HEK293 (cell line): Measurements from ENCODE around the gene RMDN3.
A peak's percentile ranks its signal among the peaks of the same experiment; 100 is the strongest.

Experiments
- GLI2 ChIP-seq: fragments of 450-650 bp; formaldehyde crosslinking; IDR thresholded peaks from 2 replicates; pipeline ENCODE4; 2017; ENCODE audit warnings: missing biosample characterization, missing genetic modification characterization, low read depth, borderline replicate concordance
- HIC1 ChIP-seq: fragments of 450-650 bp; formaldehyde crosslinking; IDR thresholded peaks from 2 replicates; pipeline ENCODE4 v1.5.1; 2016; ENCODE audit warnings: missing biosample characterization, missing genetic modification characterization
- PBX3 ChIP-seq: sonication (generic); formaldehyde crosslinking; IDR thresholded peaks from 2 replicates; pipeline ENCODE4 v1.8.1; 2022; ENCODE audit warnings: mild to moderate bottlenecking, moderate library complexity, missing genetic modification reagents
- SP2 ChIP-seq: fragments of 450-650 bp; formaldehyde crosslinking; IDR thresholded peaks from 2 replicates; pipeline ENCODE4 v1.5.1; 2016; ENCODE audit warnings: missing biosample characterization, missing genetic modification characterization
- ZBTB17 ChIP-seq: fragments of 450-650 bp; formaldehyde crosslinking; IDR thresholded peaks from 2 replicates; pipeline ENCODE4 v1.5.1; 2016; ENCODE audit warnings: missing biosample characterization, missing genetic modification characterization
- ZBTB8A ChIP-seq: fragments of 450-650 bp; formaldehyde crosslinking; IDR thresholded peaks from 2 replicates; pipeline ENCODE4 v1.5.1; 2016; ENCODE audit warnings: missing biosample characterization, missing genetic modification characterization
- ZEB2 ChIP-seq: fragments of 450-650 bp; formaldehyde crosslinking; IDR thresholded peaks from 2 replicates; pipeline ENCODE4 v1.5.1; 2016; ENCODE audit warnings: missing biosample characterization, missing genetic modification characterization
- ZNF10 ChIP-seq: fragments of 450-650 bp; formaldehyde crosslinking; IDR thresholded peaks from 2 replicates; pipeline ENCODE4 v1.5.1; 2017; ENCODE audit warnings: missing biosample characterization, missing genetic modification characterization
- ZNF112 ChIP-seq: fragments of 450-650 bp; formaldehyde crosslinking; IDR thresholded peaks from 2 replicates; pipeline ENCODE4 v1.5.0; 2017; ENCODE audit warnings: missing biosample characterization, missing genetic modification characterization
- ZNF114 ChIP-seq: fragments of 450-650 bp; formaldehyde crosslinking; IDR thresholded peaks from 2 replicates; pipeline ENCODE4 v1.5.0; 2017; ENCODE audit warnings: missing biosample characterization, missing genetic modification characterization
- ZNF132 ChIP-seq: fragments of 450-650 bp; formaldehyde crosslinking; IDR thresholded peaks from 2 replicates; pipeline ENCODE4 v1.5.1; 2017; ENCODE audit warnings: missing biosample characterization, missing genetic modification characterization, borderline replicate concordance
- ZNF157 ChIP-seq: fragments of 450-650 bp; formaldehyde crosslinking; IDR thresholded peaks from 2 replicates; pipeline ENCODE4 v1.5.1; 2016; ENCODE audit warnings: missing biosample characterization, missing genetic modification characterization
- ZNF202 ChIP-seq: fragments of 450-650 bp; formaldehyde crosslinking; IDR thresholded peaks from 2 replicates; pipeline ENCODE4 v1.5.1; 2016; ENCODE audit warnings: missing biosample characterization, missing genetic modification characterization, borderline replicate concordance
- ZNF214 ChIP-seq: fragments of 450-650 bp; formaldehyde crosslinking; IDR thresholded peaks from 2 replicates; pipeline ENCODE4 v1.5.1; 2017; ENCODE audit warnings: missing biosample characterization, mild to moderate bottlenecking, missing genetic modification characterization, borderline replicate concordance
- ZNF24 ChIP-seq: fragments of 450-650 bp; formaldehyde crosslinking; IDR thresholded peaks from 2 replicates; pipeline ENCODE4 v1.5.1; 2016; ENCODE audit warnings: missing biosample characterization, missing genetic modification characterization
- ZNF341 ChIP-seq: fragments of 450-650 bp; formaldehyde crosslinking; IDR thresholded peaks from 2 replicates; pipeline ENCODE4; 2016; ENCODE audit warnings: low read depth, missing biosample characterization, missing genetic modification characterization
- ZNF510 ChIP-seq: fragments of 450-650 bp; formaldehyde crosslinking; IDR thresholded peaks from 2 replicates; pipeline ENCODE4 v1.5.1; 2018; ENCODE audit warnings: mild to moderate bottlenecking, missing genetic modification characterization, missing biosample characterization; ENCODE audit not compliant: insufficient replicate concordance
- ZNF549 ChIP-seq: fragments of 450-650 bp; IDR thresholded peaks from 2 replicates; pipeline ENCODE4 v1.5.1; 2018; ENCODE audit warnings: missing biosample characterization, missing genetic modification characterization, mild to moderate bottlenecking, inconsistent platforms, moderate library complexity
- ZNF555 ChIP-seq: fragments of 450-650 bp; formaldehyde crosslinking; conservative IDR thresholded peaks from 2 replicates; pipeline ENCODE4 v1.5.1; 2017; ENCODE audit warnings: missing biosample characterization, mild to moderate bottlenecking, missing genetic modification characterization, inconsistent platforms
- ZNF585B ChIP-seq: fragments of 450-650 bp; formaldehyde crosslinking; IDR thresholded peaks from 2 replicates; pipeline ENCODE4 v1.5.1; 2016; ENCODE audit warnings: missing biosample characterization, missing genetic modification characterization
- ZNF610 ChIP-seq: fragments of 450-650 bp; formaldehyde crosslinking; IDR thresholded peaks from 2 replicates; pipeline ENCODE4 v1.5.1; 2016; ENCODE audit warnings: missing biosample characterization, missing genetic modification characterization, borderline replicate concordance
- ZNF664 ChIP-seq: fragments of 450-650 bp; formaldehyde crosslinking; IDR thresholded peaks from 2 replicates; pipeline ENCODE4 v1.5.1; 2016; ENCODE audit warnings: missing biosample characterization, missing genetic modification characterization
- ZNF677 ChIP-seq: fragments of 450-650 bp; IDR thresholded peaks from 2 replicates; pipeline ENCODE4 v1.5.0; 2018; ENCODE audit warnings: missing biosample characterization, mild to moderate bottlenecking, missing genetic modification characterization, moderate library complexity
- ZNF747 ChIP-seq: fragments of 450-650 bp; formaldehyde crosslinking; IDR thresholded peaks from 2 replicates; pipeline ENCODE4 v1.5.1; 2016; ENCODE audit warnings: missing biosample characterization, missing genetic modification characterization
- ZNF785 ChIP-seq: fragments of 450-650 bp; formaldehyde crosslinking; IDR thresholded peaks from 2 replicates; pipeline ENCODE4 v1.5.1; 2016; ENCODE audit warnings: missing biosample characterization, missing genetic modification characterization
- TF ChIP-seq, protein P1 (sequence below): fragments of 450-650 bp; IDR thresholded peaks from 2 replicates; pipeline ENCODE4 v1.5.1; 2018; ENCODE audit warnings: missing biosample characterization, mild to moderate bottlenecking, missing genetic modification characterization
- TF ChIP-seq, protein P2 (sequence below): fragments of 450-650 bp; formaldehyde crosslinking; IDR thresholded peaks from 2 replicates; pipeline ENCODE4; 2016; ENCODE audit warnings: missing biosample characterization, missing genetic modification characterization
- TF ChIP-seq, protein P3 (sequence below): fragments of 450-650 bp; formaldehyde crosslinking; IDR thresholded peaks from 2 replicates; pipeline ENCODE4 v1.5.1; 2017; ENCODE audit warnings: missing biosample characterization, missing genetic modification characterization
- TF ChIP-seq, protein P4 (sequence below): fragments of 450-650 bp; formaldehyde crosslinking; IDR thresholded peaks from 2 replicates; pipeline ENCODE4 v1.5.1; 2016; ENCODE audit warnings: missing biosample characterization, missing genetic modification characterization

Gene RMDN3

DNA sequence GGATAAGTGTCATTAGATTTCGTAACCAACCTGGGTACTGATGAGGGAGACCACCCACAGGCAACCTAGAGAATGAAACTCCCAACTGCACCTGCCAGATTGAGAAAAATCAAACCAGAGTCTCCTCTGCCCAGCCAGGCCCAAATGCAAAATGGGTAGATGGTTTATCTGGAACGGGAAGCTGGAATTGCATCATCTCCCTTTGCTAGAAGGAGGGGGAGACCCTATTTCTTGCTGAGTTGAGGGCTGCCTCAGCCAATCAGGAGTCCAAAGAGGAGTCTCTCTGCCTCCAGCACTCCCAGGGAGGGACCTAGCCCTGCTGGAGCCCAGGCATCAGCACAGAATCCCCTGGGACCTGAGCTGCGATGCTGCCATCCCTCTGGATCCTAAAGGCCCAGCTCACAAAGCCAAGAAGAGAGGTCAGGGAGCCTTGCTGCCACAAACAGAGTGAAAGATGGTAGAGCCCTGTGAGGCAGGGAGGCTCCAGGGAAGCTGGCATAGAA is 8.1 kb downstream of the RMDN3 start (continued):
- TF ChIP-seq ZNF10: peak; percentile 52; the same call in 1 of the 2 replicates
- no peak for TF ChIP-seq ZNF677 (tag by site-specific recombination)
- TF ChIP-seq ZNF510 (tag by site-specific recombination): no peak
- TF ChIP-seq ZNF112 (tag by site-specific recombination): no peak
- 0 out of 2 replicates have a peak, but pooled peaks have one; percentile 31 for TF ChIP-seq ZEB2 (tag by site-specific recombination)
- TF ChIP-seq ZNF114 (tag by site-specific recombination): no peak
- TF ChIP-seq, protein P1, sequence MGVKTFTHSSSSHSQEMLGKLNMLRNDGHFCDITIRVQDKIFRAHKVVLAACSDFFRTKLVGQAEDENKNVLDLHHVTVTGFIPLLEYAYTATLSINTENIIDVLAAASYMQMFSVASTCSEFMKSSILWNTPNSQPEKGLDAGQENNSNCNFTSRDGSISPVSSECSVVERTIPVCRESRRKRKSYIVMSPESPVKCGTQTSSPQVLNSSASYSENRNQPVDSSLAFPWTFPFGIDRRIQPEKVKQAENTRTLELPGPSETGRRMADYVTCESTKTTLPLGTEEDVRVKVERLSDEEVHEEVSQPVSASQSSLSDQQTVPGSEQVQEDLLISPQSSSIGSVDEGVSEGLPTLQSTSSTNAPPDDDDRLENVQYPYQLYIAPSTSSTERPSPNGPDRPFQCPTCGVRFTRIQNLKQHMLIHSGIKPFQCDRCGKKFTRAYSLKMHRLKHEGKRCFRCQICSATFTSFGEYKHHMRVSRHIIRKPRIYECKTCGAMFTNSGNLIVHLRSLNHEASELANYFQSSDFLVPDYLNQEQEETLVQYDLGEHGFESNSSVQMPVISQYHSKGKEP (tag by site-specific recombination): no peak
- no peak for TF ChIP-seq ZNF785 (tag by site-specific recombination)
- TF ChIP-seq ZNF555: no peak
- TF ChIP-seq ZBTB17: peak; percentile 80
- TF ChIP-seq ZNF341 (tag by site-specific recombination): no peak
- no peak for TF ChIP-seq ZNF610
- TF ChIP-seq ZNF585B (tag by site-specific recombination): no peak
- no peak for TF ChIP-seq ZNF132 (tag by site-specific recombination)
- TF ChIP-seq PBX3 (CRISPR knock-in tag): no peak
- TF ChIP-seq ZNF664 (tag by site-specific recombination): no peak
- no peak for TF ChIP-seq HIC1
- no peak for TF ChIP-seq ZNF214 (tag by site-specific recombination)
- TF ChIP-seq ZBTB8A (tag by site-specific recombination): peak; percentile 10; the same call in 1 of the 2 replicates
- TF ChIP-seq, protein P2, sequence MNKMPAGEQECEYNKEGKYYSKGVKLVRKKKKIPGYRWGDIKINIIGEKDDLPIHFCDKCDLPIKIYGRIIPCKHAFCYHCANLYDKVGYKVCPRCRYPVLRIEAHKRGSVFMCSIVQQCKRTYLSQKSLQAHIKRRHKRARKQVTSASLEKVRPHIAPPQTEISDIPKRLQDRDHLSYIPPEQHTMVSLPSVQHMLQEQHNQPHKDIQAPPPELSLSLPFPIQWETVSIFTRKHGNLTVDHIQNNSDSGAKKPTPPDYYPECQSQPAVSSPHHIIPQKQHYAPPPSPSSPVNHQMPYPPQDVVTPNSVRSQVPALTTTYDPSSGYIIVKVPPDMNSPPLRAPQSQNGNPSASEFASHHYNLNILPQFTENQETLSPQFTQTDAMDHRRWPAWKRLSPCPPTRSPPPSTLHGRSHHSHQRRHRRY (tag by site-specific recombination): no peak
- TF ChIP-seq ZNF747 (tag by site-specific recombination): no peak
- TF ChIP-seq ZNF202 (tag by site-specific recombination): no peak
- TF ChIP-seq GLI2: no peak
- TF ChIP-seq, protein P3, sequence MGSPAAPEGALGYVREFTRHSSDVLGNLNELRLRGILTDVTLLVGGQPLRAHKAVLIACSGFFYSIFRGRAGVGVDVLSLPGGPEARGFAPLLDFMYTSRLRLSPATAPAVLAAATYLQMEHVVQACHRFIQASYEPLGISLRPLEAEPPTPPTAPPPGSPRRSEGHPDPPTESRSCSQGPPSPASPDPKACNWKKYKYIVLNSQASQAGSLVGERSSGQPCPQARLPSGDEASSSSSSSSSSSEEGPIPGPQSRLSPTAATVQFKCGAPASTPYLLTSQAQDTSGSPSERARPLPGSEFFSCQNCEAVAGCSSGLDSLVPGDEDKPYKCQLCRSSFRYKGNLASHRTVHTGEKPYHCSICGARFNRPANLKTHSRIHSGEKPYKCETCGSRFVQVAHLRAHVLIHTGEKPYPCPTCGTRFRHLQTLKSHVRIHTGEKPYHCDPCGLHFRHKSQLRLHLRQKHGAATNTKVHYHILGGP (tag by site-specific recombination): no peak
- no peak for TF ChIP-seq ZNF157 (tag by site-specific recombination)
- TF ChIP-seq, protein P4, sequence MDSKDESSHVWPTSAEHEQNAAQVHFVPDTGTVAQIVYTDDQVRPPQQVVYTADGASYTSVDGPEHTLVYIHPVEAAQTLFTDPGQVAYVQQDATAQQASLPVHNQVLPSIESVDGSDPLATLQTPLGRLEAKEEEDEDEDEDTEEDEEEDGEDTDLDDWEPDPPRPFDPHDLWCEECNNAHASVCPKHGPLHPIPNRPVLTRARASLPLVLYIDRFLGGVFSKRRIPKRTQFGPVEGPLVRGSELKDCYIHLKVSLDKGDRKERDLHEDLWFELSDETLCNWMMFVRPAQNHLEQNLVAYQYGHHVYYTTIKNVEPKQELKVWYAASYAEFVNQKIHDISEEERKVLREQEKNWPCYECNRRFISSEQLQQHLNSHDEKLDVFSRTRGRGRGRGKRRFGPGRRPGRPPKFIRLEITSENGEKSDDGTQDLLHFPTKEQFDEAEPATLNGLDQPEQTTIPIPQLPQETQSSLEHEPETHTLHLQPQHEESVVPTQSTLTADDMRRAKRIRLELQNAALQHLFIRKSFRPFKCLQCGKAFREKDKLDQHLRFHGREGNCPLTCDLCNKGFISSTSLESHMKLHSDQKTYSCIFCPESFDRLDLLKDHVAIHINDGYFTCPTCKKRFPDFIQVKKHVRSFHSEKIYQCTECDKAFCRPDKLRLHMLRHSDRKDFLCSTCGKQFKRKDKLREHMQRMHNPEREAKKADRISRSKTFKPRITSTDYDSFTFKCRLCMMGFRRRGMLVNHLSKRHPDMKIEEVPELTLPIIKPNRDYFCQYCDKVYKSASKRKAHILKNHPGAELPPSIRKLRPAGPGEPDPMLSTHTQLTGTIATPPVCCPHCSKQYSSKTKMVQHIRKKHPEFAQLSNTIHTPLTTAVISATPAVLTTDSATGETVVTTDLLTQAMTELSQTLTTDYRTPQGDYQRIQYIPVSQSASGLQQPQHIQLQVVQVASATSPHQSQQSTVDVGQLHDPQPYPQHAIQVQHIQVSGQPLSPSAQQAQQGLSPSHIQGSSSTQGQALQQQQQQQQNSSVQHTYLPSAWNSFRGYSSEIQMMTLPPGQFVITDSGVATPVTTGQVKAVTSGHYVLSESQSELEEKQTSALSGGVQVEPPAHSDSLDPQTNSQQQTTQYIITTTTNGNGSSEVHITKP: peak; percentile 82
- TF ChIP-seq ZNF549 (tag by site-specific recombination): no peak
- peak; percentile 43; the same call in 1 of the 2 replicates for TF ChIP-seq SP2
- no peak for TF ChIP-seq ZNF24 (tag by site-specific recombination)
